ENCODE measurements around the gene GRHL3. TPM values are rescaled to one million over a fixed set of nuclear protein-coding genes. Genes with fewer than 3 reads are reported as not detected.
A peak's percentile ranks its signal among the peaks of the same experiment; 100 is the strongest.

The GRHL3 gene
- total RNA-seq, 1 experiment from 2014 or later, result 2.5 TPM

GRCh38 chr1:24297187-24297851 is 21.8 kb upstream of the GRHL3 start:
- no peak for ATAC-seq
- DNase-seq (ENCODE audit: low spot score), result no peak
- Mint-ChIP-seq H3K4me1 (peaks cover 34% of the 10 kb centered on the region), H3K4me3 (no peak overlapping the region), H3K27ac (no peak overlapping the region), H3K27me3 (ENCODE audit: low read depth) (peaks cover 7% of the 10 kb centered on the region), H3K9me3 (no peaks in the 10 kb centered on the region), H3K36me3 (no peaks in the 10 kb centered on the region)
- ChIA-PET CTCF (interaction anchor here (0.5 to 2.7 kb wide), 5 partner anchors 9 to 147 kb away, joined by 3 to 14 read pairs (median 3); no protein-coding TSS in a partner anchor), POLR2A (no interaction called here)
- TF ChIP-seq E2F1 (CRISPR knock-in tag; IDR thresholded peaks at IDR 0.05) (no peak), ZBTB21 (CRISPR knock-in tag; IDR thresholded peaks at IDR 0.05; ENCODE audit: borderline replicate concordance) (no peak), FOXK1 (CRISPR knock-in tag; IDR thresholded peaks at IDR 0.05) (no peak), ZNF423 (CRISPR knock-in tag; IDR thresholded peaks at IDR 0.05) (no peak), E2F5 (CRISPR knock-in tag; IDR thresholded peaks at IDR 0.05) (no peak), NFE2L1 (CRISPR knock-in tag; IDR thresholded peaks at IDR 0.05) (no peak)

- DNase-seq (ENCODE audit: low spot score) (no peak), ATAC-seq (no peak)
- Mint-ChIP-seq H3K36me3 (no peaks in the 10 kb centered on the region), H3K27ac (no peak overlapping the region), H3K27me3 (ENCODE audit: low read depth) (peaks cover 7% of the 10 kb centered on the region), H3K9me3 (no peaks in the 10 kb centered on the region), H3K4me1 (peaks cover 34% of the 10 kb centered on the region), H3K4me3 (no peak overlapping the region)
- ChIA-PET POLR2A (no interaction called here), CTCF (interaction anchor here (0.5 to 2.7 kb wide), 3 partner anchors 10 to 96 kb away, joined by 3 to 14 read pairs (median 4); no protein-coding TSS in a partner anchor)
- TF ChIP-seq, protein P1, sequence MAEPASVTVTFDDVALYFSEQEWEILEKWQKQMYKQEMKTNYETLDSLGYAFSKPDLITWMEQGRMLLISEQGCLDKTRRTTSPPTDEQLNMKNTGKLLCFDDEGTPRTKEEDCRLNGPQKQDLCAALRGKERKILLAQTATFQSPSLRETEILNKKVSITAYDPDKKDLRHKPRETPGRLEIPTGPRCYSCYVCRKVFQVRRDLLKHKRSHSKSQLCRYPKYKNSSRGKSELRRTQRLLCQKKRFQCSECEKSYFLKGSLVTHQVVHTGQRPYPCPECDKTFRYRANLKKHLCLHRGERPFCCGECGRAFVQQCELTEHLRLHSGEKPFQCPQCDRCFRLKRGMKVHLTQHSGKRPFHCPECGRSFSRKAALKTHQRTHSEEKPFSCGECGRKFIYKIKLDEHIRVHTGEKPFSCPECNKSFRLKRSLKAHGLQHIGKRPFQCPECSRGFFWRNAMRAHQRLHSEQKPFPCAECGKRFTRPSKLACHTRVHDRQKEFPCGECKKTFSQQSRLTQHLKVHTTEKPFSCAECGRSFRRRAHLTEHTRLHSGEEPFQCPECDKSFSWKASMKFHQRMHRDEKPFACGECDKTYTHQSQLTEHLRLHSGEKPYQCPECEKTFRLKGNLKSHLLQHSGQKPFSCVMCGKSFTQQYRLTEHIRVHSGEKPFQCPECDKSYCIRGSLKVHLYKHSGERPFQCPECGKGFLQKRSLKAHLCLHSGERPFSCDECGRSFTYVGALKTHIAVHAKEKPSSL (CRISPR knock-in tag; conservative IDR thresholded peaks at IDR 0.05), result no peak
- peak; percentile 56; the same call in 1 of the 2 replicates for TF ChIP-seq ZNF263 (CRISPR knock-in tag; IDR thresholded peaks at IDR 0.05; ENCODE audit: low read depth)
Observed at GRCh38 chr1:24297852-24298232, 21.3 kb upstream of the GRHL3 start.

DNA sequence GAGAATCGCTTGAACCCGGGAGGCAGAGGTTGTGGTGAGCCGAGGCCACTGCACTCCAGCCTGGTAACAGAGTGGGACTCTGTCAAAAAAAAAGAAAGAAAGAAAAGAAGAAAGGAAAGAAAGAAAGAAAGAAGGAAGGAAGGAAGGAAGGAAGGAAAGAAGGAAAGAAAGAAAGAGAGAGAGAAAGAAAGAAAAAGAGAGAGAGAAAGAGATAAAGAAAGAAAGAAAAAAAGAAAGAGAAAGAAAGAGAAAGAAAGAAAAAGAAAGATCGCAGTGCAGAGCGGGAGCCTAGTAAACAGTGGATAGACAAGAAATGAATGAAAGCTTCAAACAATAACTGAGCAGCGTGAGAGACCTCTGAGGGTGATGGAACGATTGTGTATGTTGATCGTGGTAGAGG is 20.6 kb upstream of the GRHL3 start:
- ChIA-PET POLR2A (no interaction called here), CTCF (interaction anchor here (1.6 to 2.7 kb wide), 2 partner anchors 10 to 96 kb away, joined by 4 to 14 read pairs; no protein-coding TSS in a partner anchor)
- DNase-seq (ENCODE audit: low spot score) (no peak), ATAC-seq (no peak)
- H3K27me3 Mint-ChIP-seq (ENCODE audit: low read depth), result peaks cover 7% of the 10 kb centered on the region
- no peaks in the 10 kb centered on the region for H3K36me3 Mint-ChIP-seq
- no peak overlapping the region for H3K27ac Mint-ChIP-seq
- peaks cover 34% of the 10 kb centered on the region for H3K4me1 Mint-ChIP-seq
- no peak overlapping the region for H3K4me3 Mint-ChIP-seq
- no peaks in the 10 kb centered on the region for H3K9me3 Mint-ChIP-seq
- TF ChIP-seq TCF7 (CRISPR knock-in tag; IDR thresholded peaks at IDR 0.05; ENCODE audit: low read depth) (no peak), SP1 (CRISPR knock-in tag; conservative IDR thresholded peaks at IDR 0.05) (no peak), ZMAT4 (CRISPR knock-in tag; IDR thresholded peaks at IDR 0.05) (no peak), ZNF219 (CRISPR knock-in tag; IDR thresholded peaks at IDR 0.05; ENCODE audit: borderline replicate concordance) (no peak), HMGXB4 (CRISPR knock-in tag; IDR thresholded peaks at IDR 0.05) (no peak), FOXJ3 (CRISPR knock-in tag; IDR thresholded peaks at IDR 0.05; ENCODE audit: borderline replicate concordance) (no peak), MYBL2 (CRISPR knock-in tag; IDR thresholded peaks at IDR 0.05) (no peak), NFE2L1 (CRISPR knock-in tag; IDR thresholded peaks at IDR 0.05) (no peak), TP53 (CRISPR knock-in tag; IDR thresholded peaks at IDR 0.05) (no peak), PREB (CRISPR knock-in tag; IDR thresholded peaks at IDR 0.05; ENCODE audit: borderline replicate concordance) (no peak), ARID4B (CRISPR knock-in tag; IDR thresholded peaks at IDR 0.05; ENCODE audit: borderline replicate concordance) (no peak)
